Activated naive CD8-positive, alpha-beta T cell treated with anti-CD3 and anti-CD28 coated beads, Interleukin-2, amount 10 ng/mL, durations not matched to agents 7 days and 5 days (primary cell): ENCODE data around the gene SKIC2. TPM values are rescaled to one million over a fixed set of nuclear protein-coding genes. Genes with fewer than 3 reads are reported as not detected.
"Not testable (repeated sequence)": the region's sequence is repeated elsewhere in the genome, so short reads cannot be mapped to it uniquely, and the experiment has no call there.

Experiments
- ATAC-seq: fragments of 150-1000 bp; cut with Tn5 transposase; one replicate; pipeline ENCODE4 v1.10.0; 2021; ENCODE audit warnings: low read depth, moderate library complexity
- POLR2A ChIA-PET: fragments of 350-600 bp; sonication (Branson Sonifier 250); formaldehyde crosslinking; loops from one replicate; lab custom pipeline; 2021; ENCODE audit warnings: antibody characterized with exemption; lab: Charles Lee
- DNase-seq: peaks from one replicate; pipeline ENCODE4 v3.0.0; 2021
- H3K27ac Mint-ChIP-seq: one replicate; pipeline ENCODE4 v1.8.0; 2022; ENCODE audit warnings: mild to moderate bottlenecking, mixed read lengths
- H3K27me3 Mint-ChIP-seq: one replicate; pipeline ENCODE4 v1.8.0; 2022; ENCODE audit warnings: mild to moderate bottlenecking, moderate library complexity, mixed read lengths
- H3K36me3 Mint-ChIP-seq: one replicate; pipeline ENCODE4 v1.8.0; 2021; ENCODE audit warnings: mild to moderate bottlenecking, mixed read lengths
- H3K4me1 Mint-ChIP-seq: one replicate; pipeline ENCODE4 v1.8.0; 2021; ENCODE audit warnings: mixed read lengths
- H3K4me3 Mint-ChIP-seq: one replicate; pipeline ENCODE4 v1.8.0; 2022; ENCODE audit warnings: mild to moderate bottlenecking, moderate library complexity, mixed read lengths
- H3K9me3 Mint-ChIP-seq: one replicate; pipeline ENCODE4 v1.8.0; 2021; ENCODE audit warnings: mixed read lengths
- microRNA-seq: library from miRNA; unstranded; fragments of <30 nt; microRNA quantifications from one replicate; pipeline ENCODE4 v1.2.0, GENCODE V29; 2022
- total RNA-seq, 2 experiments: library from RNA; stranded (reverse); gene quantifications; one replicate each; pipeline ENCODE4 v1.2.3, GENCODE V29; 2021

SKIC2 gene
- total RNA-seq, 2 experiments from 2014 or later: 102 to 112 TPM

DNA sequence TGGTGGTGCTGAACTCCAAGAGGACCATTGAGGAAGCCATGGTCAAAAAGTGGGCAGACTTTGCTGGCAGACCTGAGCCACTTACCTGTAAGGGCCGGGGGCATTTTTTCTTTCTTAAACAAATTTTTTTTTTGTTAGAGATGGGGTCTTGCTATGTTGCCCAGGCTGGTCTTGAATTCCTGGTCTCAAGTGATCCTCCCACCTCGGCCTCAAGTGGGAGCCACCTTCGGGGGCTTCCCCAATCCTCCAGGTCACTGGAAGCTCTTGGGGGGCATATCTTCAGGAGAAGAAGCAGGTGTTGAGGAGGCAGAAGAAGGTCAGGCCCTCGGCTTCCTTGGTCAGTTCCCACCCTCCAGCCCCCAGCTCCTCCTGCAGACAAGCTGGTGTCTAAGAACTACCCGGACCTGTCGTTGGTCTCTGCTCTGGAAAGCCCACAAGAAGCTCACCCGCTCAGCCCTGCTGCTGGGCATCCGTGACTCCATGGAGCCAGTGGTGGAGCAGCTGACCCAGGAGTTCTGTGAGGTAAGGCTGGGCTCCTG is 47.1 kb downstream of the SKIC2 start:
- DNase-seq, H3K4me1 Mint-ChIP-seq, H3K27me3 Mint-ChIP-seq, H3K4me3 Mint-ChIP-seq, ATAC-seq, H3K9me3 Mint-ChIP-seq, POLR2A ChIA-PET, H3K27ac Mint-ChIP-seq, H3K36me3 Mint-ChIP-seq: not testable (repeated sequence)

DNA sequence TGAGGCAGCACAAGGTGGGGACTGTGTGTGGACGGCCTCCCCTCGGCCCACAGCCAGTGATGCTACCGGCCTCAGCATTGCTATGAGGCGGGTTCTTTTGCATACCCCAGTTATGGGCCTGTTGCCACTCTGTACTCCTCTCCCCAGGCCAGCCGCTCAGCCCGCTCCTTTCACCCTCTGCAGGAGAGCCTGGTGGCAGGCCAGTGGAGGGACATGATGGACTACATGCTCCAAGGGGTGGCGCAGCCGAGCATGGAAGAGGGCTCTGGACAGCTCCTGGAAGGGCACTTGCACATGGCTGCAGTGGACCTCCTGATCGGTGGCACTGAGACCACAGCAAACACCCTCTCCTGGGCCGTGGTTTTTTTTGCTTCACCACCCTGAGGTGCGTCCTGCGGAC is 48.1 kb downstream of the SKIC2 start:
- ATAC-seq, H3K9me3 Mint-ChIP-seq, H3K4me1 Mint-ChIP-seq, H3K4me3 Mint-ChIP-seq, H3K27ac Mint-ChIP-seq, DNase-seq, H3K27me3 Mint-ChIP-seq, POLR2A ChIA-PET, H3K36me3 Mint-ChIP-seq: not testable (repeated sequence)

DNA sequence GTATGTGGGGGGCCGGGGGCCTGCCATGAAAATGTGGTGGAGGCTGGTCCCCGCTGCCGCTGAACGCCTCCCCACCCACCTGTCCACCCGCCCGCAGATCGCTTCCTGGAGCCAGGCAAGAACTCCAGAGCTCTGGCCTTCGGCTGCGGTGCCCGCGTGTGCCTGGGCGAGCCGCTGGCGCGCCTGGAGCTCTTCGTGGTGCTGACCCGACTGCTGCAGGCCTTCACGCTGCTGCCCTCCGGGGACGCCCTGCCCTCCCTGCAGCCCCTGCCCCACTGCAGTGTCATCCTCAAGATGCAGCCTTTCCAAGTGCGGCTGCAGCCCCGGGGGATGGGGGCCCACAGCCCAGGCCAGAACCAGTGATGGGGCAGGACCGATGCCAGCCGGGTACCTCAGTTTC is 49.1 kb downstream of the SKIC2 start:
- DNase-seq, ATAC-seq, H3K27me3 Mint-ChIP-seq, H3K9me3 Mint-ChIP-seq, H3K4me1 Mint-ChIP-seq, POLR2A ChIA-PET, H3K4me3 Mint-ChIP-seq, H3K36me3 Mint-ChIP-seq, H3K27ac Mint-ChIP-seq: not testable (repeated sequence)

DNA sequence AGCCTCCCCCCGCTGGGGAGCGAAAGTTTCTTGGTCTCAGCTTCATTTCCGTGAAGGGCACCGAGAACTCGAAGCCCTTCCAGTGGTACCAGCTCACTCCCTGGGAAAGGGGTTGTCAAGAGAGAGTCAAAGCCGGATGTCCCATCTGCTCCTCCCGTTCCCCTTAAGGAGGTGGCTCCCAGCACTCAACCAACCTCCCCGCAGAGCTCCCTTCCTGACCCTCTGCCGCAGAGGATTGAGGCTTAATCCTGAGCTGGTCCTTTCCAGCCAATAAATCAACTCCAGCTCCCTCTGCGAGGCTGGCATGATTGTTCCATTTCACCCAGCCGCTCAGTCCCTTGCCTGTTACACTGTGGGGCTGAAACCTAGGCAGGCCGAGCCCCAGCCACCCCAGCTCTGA is 49.6 kb downstream of the SKIC2 start:
- H3K27me3 Mint-ChIP-seq, POLR2A ChIA-PET, DNase-seq, H3K4me3 Mint-ChIP-seq, H3K36me3 Mint-ChIP-seq, H3K9me3 Mint-ChIP-seq, H3K4me1 Mint-ChIP-seq, ATAC-seq, H3K27ac Mint-ChIP-seq: not testable (repeated sequence)

DNA sequence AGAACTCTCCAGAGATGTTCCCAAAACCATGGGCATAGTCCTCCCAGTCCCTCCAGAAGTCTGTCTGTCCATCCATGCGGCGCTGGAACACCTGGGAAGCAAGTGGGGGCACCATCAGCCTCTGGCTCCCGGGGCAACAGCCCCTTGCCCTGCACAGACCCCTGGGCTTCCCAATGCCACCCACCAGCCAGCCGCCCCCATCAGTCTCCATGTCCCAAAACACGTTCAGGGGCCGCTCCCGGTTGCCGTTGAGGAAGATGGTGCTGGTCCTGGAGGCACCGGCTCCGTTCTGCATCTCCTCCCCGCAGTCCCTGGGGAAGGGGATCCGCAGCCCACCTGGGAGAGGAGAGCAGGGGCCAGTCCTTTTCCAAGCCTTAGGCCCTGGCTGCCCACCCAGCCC is 50.6 kb downstream of the SKIC2 start:
- POLR2A ChIA-PET, H3K27ac Mint-ChIP-seq, H3K27me3 Mint-ChIP-seq, ATAC-seq, H3K9me3 Mint-ChIP-seq, H3K4me3 Mint-ChIP-seq, DNase-seq, H3K36me3 Mint-ChIP-seq, H3K4me1 Mint-ChIP-seq: not testable (repeated sequence)

DNA sequence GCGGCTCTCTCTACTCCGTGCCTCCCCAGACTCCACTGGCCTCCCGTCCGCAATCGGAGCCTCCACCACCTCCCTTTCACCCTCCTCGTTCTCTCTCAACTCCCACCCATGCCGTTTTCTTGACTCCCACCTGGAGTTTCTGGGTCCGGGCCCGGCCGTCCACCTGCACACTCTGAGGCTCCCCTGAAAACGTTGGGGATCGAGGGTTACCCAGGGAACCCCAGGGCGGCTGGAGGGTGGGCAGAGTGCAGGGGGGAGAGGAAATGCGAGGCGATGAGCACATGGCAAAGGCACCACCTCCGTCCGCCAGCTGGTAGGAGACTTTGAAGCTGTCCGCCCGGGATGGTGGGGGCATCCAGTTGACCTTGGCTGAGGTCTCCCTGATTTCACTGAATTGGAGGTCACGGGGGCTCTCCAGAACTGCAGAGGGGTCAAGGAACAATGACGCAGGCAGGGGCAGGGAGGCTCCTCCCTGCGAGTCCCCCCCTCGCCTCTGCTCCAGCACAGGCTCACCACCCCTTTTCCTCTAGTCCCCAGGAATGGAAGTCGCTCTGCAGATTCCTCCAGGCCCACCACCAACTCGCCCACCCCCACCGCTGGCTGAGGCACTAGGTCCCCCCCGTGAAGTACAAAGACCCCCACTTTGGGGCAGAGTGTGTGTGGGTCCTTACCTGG is 52.0 kb downstream of the SKIC2 start:
- H3K36me3 Mint-ChIP-seq, DNase-seq, ATAC-seq, POLR2A ChIA-PET, H3K27me3 Mint-ChIP-seq, H3K9me3 Mint-ChIP-seq, H3K4me3 Mint-ChIP-seq, H3K27ac Mint-ChIP-seq, H3K4me1 Mint-ChIP-seq: not testable (repeated sequence)

DNA sequence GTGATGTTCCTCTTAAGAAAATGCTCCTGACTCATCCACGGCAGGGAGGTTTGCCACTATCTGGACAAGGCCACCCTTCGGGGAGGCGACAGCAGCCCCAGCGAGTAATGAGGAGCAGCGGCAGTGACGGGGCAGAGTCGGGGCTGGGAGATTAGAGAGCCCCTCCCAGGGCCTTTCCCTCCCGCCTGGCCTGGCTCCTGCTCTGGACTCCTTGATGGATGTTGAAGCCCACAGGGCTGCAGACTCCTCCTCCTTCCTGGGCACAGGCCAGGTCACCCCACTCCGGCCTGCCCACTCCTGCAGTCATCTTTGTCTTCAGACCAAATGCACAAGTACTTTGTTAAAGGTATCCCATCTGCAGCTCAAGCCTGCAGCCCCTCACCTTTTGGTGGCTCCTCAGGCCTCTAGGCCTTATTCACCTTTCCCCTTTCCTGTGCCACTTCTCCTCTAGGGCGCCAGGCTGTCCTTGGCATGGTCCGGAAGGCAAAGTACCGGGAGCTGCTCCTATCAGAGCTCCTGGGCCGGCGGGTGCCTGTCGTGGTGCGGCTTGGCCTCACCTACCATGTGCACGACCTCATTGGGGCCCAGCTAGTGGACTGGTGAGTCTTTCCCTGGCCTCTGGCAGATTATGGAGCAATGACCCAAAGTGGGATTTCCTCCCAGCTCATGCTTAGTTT is 54.1 kb downstream of the SKIC2 start:
- not testable (repeated sequence) for H3K27ac Mint-ChIP-seq

DNA sequence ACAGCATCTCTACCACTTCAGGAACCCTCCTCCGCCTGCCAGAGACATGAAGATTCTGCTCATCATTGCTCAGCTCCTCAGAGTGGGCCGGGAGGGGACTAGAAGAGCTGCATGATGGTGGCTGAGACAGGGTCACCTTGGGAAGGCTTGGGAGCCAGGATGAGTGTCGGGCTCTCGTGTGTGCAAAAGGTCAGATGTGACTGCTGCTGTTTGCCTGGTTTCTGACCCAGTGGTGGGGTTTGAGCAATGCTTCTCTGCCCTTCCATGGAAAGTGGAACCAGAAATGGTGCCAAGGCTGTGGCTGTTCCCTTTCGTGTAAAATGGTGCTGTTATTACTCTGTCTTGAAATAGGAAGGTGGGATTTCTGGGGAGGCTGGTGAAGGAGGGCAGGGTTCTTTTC is 54.8 kb downstream of the SKIC2 start:
- H3K4me1 Mint-ChIP-seq, DNase-seq, H3K36me3 Mint-ChIP-seq, H3K4me3 Mint-ChIP-seq, H3K27ac Mint-ChIP-seq, ATAC-seq, H3K27me3 Mint-ChIP-seq, POLR2A ChIA-PET, H3K9me3 Mint-ChIP-seq: not testable (repeated sequence)

More for the DNA sequence above, 54.1 kb downstream of the SKIC2 start:
- H3K27me3 Mint-ChIP-seq, H3K4me1 Mint-ChIP-seq, DNase-seq, H3K36me3 Mint-ChIP-seq, POLR2A ChIA-PET, ATAC-seq, H3K4me3 Mint-ChIP-seq, H3K9me3 Mint-ChIP-seq: not testable (repeated sequence)

DNA sequence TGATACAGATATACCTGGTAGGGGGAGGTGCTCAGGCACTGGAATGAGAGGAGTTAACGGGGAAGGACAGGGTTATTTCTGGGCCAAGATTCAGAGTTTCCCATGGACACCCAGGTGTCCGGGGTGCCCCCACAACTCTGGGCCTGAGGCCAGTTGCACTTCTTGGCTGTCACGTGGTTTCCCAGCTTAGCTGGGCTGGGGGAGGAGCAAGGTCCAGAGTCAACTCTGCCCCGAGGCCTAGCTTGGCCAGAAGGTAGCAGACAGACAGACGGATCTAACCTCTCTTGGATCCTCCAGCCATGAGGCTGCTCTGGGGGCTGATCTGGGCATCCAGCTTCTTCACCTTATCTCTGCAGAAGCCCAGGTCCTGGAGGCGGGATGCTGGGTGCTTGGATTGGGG is 55.6 kb downstream of the SKIC2 start, which contains the start of gene C4B:
Gene C4B, plus strand, starts transcription at position 249 of the 400 bp plus-strand sequence. Its CDS starts 51 bp downstream, at position 300.
- H3K27ac Mint-ChIP-seq, H3K9me3 Mint-ChIP-seq, H3K4me3 Mint-ChIP-seq, POLR2A ChIA-PET, H3K36me3 Mint-ChIP-seq, H3K4me1 Mint-ChIP-seq, DNase-seq, ATAC-seq, H3K27me3 Mint-ChIP-seq: not testable (repeated sequence)

Small RNA genes lying within 50 kb of the gene (microRNA-seq; reads per million reads assigned to microRNA genes)
- gene MIR1236: not detected

Other genes with a start within 250 kb of the SKIC2 start
- gene LY6G6D, start 243.8 kb upstream of the SKIC2 start, total RNA-seq: not detected
- gene LY6G6C, start 237.4 kb upstream of the SKIC2 start, total RNA-seq: not detected
- 1 to 10 TPM; 1.2 to 1.5 TPM for gene MPIG6B, start 235.8 kb upstream of the SKIC2 start, total RNA-seq
- 10 to 100 TPM; 28.3 to 29.1 TPM for gene DDAH2, start 229.9 kb upstream of the SKIC2 start, total RNA-seq
- 100 to 1,000 TPM; 425 to 456 TPM for gene CLIC1, start 222.6 kb upstream of the SKIC2 start, total RNA-seq
- 10 to 100 TPM; 59.2 to 68.2 TPM for gene MSH5, start 219.2 kb upstream of the SKIC2 start, total RNA-seq
- gene SAPCD1, start 196.5 kb upstream of the SKIC2 start, total RNA-seq: 10 to 100 TPM; 13.1 to 18.1 TPM
- 1 to 10 TPM; 5.2 to 5.7 TPM for gene VWA7, start 181.8 kb upstream of the SKIC2 start, total RNA-seq
- 10 to 100 TPM; 68.2 to 75.3 TPM for gene VARS1, start 163.4 kb upstream of the SKIC2 start, total RNA-seq
- 10 to 100 TPM; 89.9 to 97.9 TPM for gene LSM2, start 152.2 kb upstream of the SKIC2 start, total RNA-seq
- gene HSPA1L, start 143.9 kb upstream of the SKIC2 start, total RNA-seq: 1 to 10 TPM; 3.3 to 4.5 TPM
- 10 to 100 TPM; 62.2 to 63.5 TPM for gene HSPA1A, start 143.6 kb upstream of the SKIC2 start, total RNA-seq
- gene HSPA1B, start 131.4 kb upstream of the SKIC2 start, total RNA-seq: 10 to 100 TPM; 49.0 to 55.7 TPM
- gene NEU1, start 96.4 kb upstream of the SKIC2 start, total RNA-seq: 10 to 100 TPM; 15.5 to 16.4 TPM
- not detected for gene SLC44A4, start 80.2 kb upstream of the SKIC2 start, total RNA-seq
- 10 to 100 TPM; 77.5 to 80.6 TPM for gene EHMT2, start 61.5 kb upstream of the SKIC2 start, total RNA-seq
- gene ZBTB12, start 57.1 kb upstream of the SKIC2 start, total RNA-seq: 1 to 10 TPM; 1.4 to 1.9 TPM
- gene C2, start 31.5 kb upstream of the SKIC2 start, total RNA-seq: 1 to 10 TPM; 2.1 to 2.2 TPM
- gene CFB, start 13.1 kb upstream of the SKIC2 start, total RNA-seq: 1 to 10 TPM; 1.2 to 2.1 TPM
- 10 to 100 TPM; 61.3 to 62.5 TPM for gene NELFE, start 204 bp upstream of the SKIC2 start, total RNA-seq
- 10 to 100 TPM; 22.4 to 28.6 TPM for gene DXO, start 13.0 kb downstream of the SKIC2 start, total RNA-seq
- 1 to 10 TPM; 3.4 to 6.7 TPM for gene C4A, start 22.9 kb downstream of the SKIC2 start, total RNA-seq
- gene C4B, start 55.6 kb downstream of the SKIC2 start, total RNA-seq: 1 to 10 TPM; 4.1 to 5.7 TPM
- under 1 TPM; 0.43 to 0.72 TPM for gene CYP21A2, start 79.2 kb downstream of the SKIC2 start, total RNA-seq
- 1 to 10 TPM; 8.6 to 9.2 TPM for gene TNXB, start 150.2 kb downstream of the SKIC2 start, total RNA-seq
- 100 to 1,000 TPM; 136 to 147 TPM for gene ATF6B, start 169.1 kb downstream of the SKIC2 start, total RNA-seq
- gene FKBPL, start 171.1 kb downstream of the SKIC2 start, total RNA-seq: 1 to 10 TPM; 5.5 to 6.3 TPM
- gene PRRT1, start 192.8 kb downstream of the SKIC2 start, total RNA-seq: 1 to 10 TPM; 1.1 to 1.2 TPM
- 10 to 100 TPM; 19.2 to 23.7 TPM for gene PPT2, start 195.0 kb downstream of the SKIC2 start, total RNA-seq
- gene EGFL8, start 205.4 kb downstream of the SKIC2 start, total RNA-seq: 10 to 100 TPM; 19.6 to 22.6 TPM
- 10 to 100 TPM; 38.1 to 40.8 TPM for gene AGPAT1, start 216.9 kb downstream of the SKIC2 start, total RNA-seq
- 10 to 100 TPM; 44.5 to 49.5 TPM for gene RNF5, start 219.2 kb downstream of the SKIC2 start, total RNA-seq
- gene AGER, start 225.1 kb downstream of the SKIC2 start, total RNA-seq: 10 to 100 TPM; 47.4 to 52.3 TPM
- 100 to 1,000 TPM; 107 to 112 TPM for gene PBX2, start 231.0 kb downstream of the SKIC2 start, total RNA-seq
- gene GPSM3, start 233.5 kb downstream of the SKIC2 start, total RNA-seq: 100 to 1,000 TPM; 251 to 260 TPM